Parathyroid adenoma (tissue), 2 donors: ENCODE results near the gene VDAC1.
A peak's percentile ranks its signal among the peaks of the same experiment; 100 is the strongest.

Experiments
- H2AFZ ChIP-seq: fragments of 300-600 bp; sonication (generic); one replicate; pipeline ENCODE4 v1.7.0; 2017; ENCODE audit warnings: antibody characterized with exemption, mild to moderate bottlenecking
- H3K27ac ChIP-seq: fragments of 300-600 bp; sonication (generic); one replicate; pipeline ENCODE4 v1.7.0; 2017
- H3K27me3 ChIP-seq: fragments of 300-600 bp; sonication (generic); one replicate; pipeline ENCODE4 v1.7.0; 2017; ENCODE audit warnings: low read length; ENCODE audit not compliant: control insufficient read depth, insufficient read depth
- H3K36me3 ChIP-seq: fragments of 300-600 bp; sonication (generic); one replicate; pipeline ENCODE4 v1.7.0; 2017; ENCODE audit warnings: low read length; ENCODE audit not compliant: control insufficient read depth, insufficient read depth
- H3K4me1 ChIP-seq: fragments of 300-600 bp; sonication (generic); one replicate; pipeline ENCODE4 v1.7.0; 2017; ENCODE audit warnings: control low read depth
- H3K4me2 ChIP-seq: fragments of 300-600 bp; sonication (generic); one replicate; pipeline ENCODE4 v1.7.0; 2017; ENCODE audit warnings: low read length
- H3K4me3 ChIP-seq: fragments of 300-600 bp; sonication (generic); one replicate; pipeline ENCODE4 v1.7.0; 2017; ENCODE audit warnings: low read depth, low read length
- H3K79me2 ChIP-seq: fragments of 300-600 bp; sonication (generic); one replicate; pipeline ENCODE4 v1.7.0; 2017; ENCODE audit warnings: control low read depth
- H3K9ac ChIP-seq: fragments of 300-600 bp; sonication (generic); one replicate; pipeline ENCODE4 v1.7.0; 2017; ENCODE audit warnings: mild to moderate bottlenecking
- H3K9me3 ChIP-seq: fragments of 300-600 bp; sonication (generic); one replicate; pipeline ENCODE4 v1.7.0; 2017; ENCODE audit warnings: low read length; ENCODE audit not compliant: control insufficient read depth
- CTCF ChIP-seq: fragments of 300-600 bp; sonication (generic); IDR thresholded peaks from one replicate; pipeline ENCODE4 v1.7.0; 2017; ENCODE audit warnings: antibody characterized with exemption, mild to moderate bottlenecking
- donor health status: primary hyperparathyroidism.

The VDAC1 gene

GRCh38 chr5:133925269-133925668 is 79.5 kb downstream of the VDAC1 start:
- H2AFZ ChIP-seq = no peak overlapping the region
- no peaks in the 10 kb centered on the region for H3K9me3 ChIP-seq
- H3K27me3 ChIP-seq = no peaks in the 10 kb centered on the region
- H3K27ac ChIP-seq = no peak overlapping the region
- no peak overlapping the region for H3K9ac ChIP-seq
- no peak for TF ChIP-seq CTCF
- no peak overlapping the region for H3K4me3 ChIP-seq
- no peaks in the 10 kb centered on the region for H3K79me2 ChIP-seq
- no peaks in the 10 kb centered on the region for H3K36me3 ChIP-seq
- no peak overlapping the region for H3K4me2 ChIP-seq
- no peaks in the 10 kb centered on the region for H3K4me1 ChIP-seq

- Histone ChIP-seq H3K9ac (no peak overlapping the region), H3K36me3 (no peaks in the 10 kb centered on the region), H3K27ac (no peak overlapping the region), H3K4me3 (no peak overlapping the region), H2AFZ (peak overlapping the region; percentile 11), H3K4me1 (no peaks in the 10 kb centered on the region), H3K27me3 (no peaks in the 10 kb centered on the region), H3K4me2 (no peak overlapping the region), H3K9me3 (no peaks in the 10 kb centered on the region), H3K79me2 (no peaks in the 10 kb centered on the region)
- no peak for TF ChIP-seq CTCF
Measured at GRCh38 chr5:133924221-133924920, 80.4 kb downstream of the VDAC1 start.

- H3K27me3 ChIP-seq = no peaks in the 10 kb centered on the region
- no peak overlapping the region for H3K4me2 ChIP-seq
- no peaks in the 10 kb centered on the region for H3K36me3 ChIP-seq
- no peak overlapping the region for H3K4me3 ChIP-seq
- no peak overlapping the region for H3K27ac ChIP-seq
- no peaks in the 10 kb centered on the region for H3K4me1 ChIP-seq
- no peaks in the 10 kb centered on the region for H3K79me2 ChIP-seq
- no peak overlapping the region for H2AFZ ChIP-seq
- no peaks in the 10 kb centered on the region for H3K9me3 ChIP-seq
- TF ChIP-seq CTCF = no peak
- no peak overlapping the region for H3K9ac ChIP-seq
Measured at GRCh38 chr5:133921979-133922378, 82.8 kb downstream of the VDAC1 start.
